Chondrocyte (in vitro differentiated cells): ENCODE data around the gene RAPSN. TPM values are rescaled to one million over a fixed set of nuclear protein-coding genes. Genes with fewer than 3 reads are reported as not detected.
A peak's percentile ranks its signal among the peaks of the same experiment; 100 is the strongest.

ENCODE experiments used
- DNase-seq: peaks from one replicate; pipeline ENCODE4 v3.0.0; 2021; ENCODE audit warnings: mixed read lengths, low spot score
- H3K27ac Mint-ChIP-seq: one replicate; pipeline ENCODE4 v1.8.0; 2021; ENCODE audit warnings: mild to moderate bottlenecking, moderate library complexity, mixed read lengths; ENCODE audit not compliant: unreplicated experiment
- H3K27me3 Mint-ChIP-seq: 2 replicates; pipeline ENCODE4 v1.8.0; 2021; ENCODE audit warnings: low read depth, mixed read lengths
- H3K36me3 Mint-ChIP-seq: 2 replicates; pipeline ENCODE4 v1.8.0; 2021; ENCODE audit warnings: low read depth, mixed read lengths
- H3K4me1 Mint-ChIP-seq: 2 replicates; pipeline ENCODE4 v1.8.0; 2021; ENCODE audit warnings: low read depth, mild to moderate bottlenecking, mixed read lengths
- H3K4me3 Mint-ChIP-seq: one replicate; pipeline ENCODE4 v1.8.0; 2021; ENCODE audit warnings: mild to moderate bottlenecking, moderate library complexity, mixed read lengths; ENCODE audit not compliant: unreplicated experiment
- H3K9me3 Mint-ChIP-seq: 2 replicates; pipeline ENCODE4 v1.8.0; 2021; ENCODE audit warnings: low read depth, mixed read lengths
- CTCF ChIP-seq: fragments of 200-600 bp; sonication (generic); IDR thresholded peaks from 2 replicates; pipeline ENCODE4 v1.5.0; 2021; ENCODE audit warnings: antibody characterized with exemption, mild to moderate bottlenecking, moderate library complexity
- total RNA-seq: library from RNA; stranded (reverse); gene quantifications from 3 replicates; pipeline ENCODE4 v1.2.1, GENCODE V29; 2021

The RAPSN gene
- total RNA-seq, 1 donor from 2014 or later, result 0.35 TPM

- TF ChIP-seq CTCF, result no peak
- no peak for DNase-seq
- Mint-ChIP-seq H3K27ac (peak overlapping the region; percentile 18), H3K27me3 (no peaks in the 10 kb centered on the region), H3K4me1 (peaks cover 38% of the 10 kb centered on the region), H3K36me3 (peaks cover 39% of the 10 kb centered on the region), H3K9me3 (no peaks in the 10 kb centered on the region), H3K4me3 (no peak overlapping the region)
Measured at GRCh38 chr11:47470671-47471070, 21.7 kb upstream of the RAPSN start.

GRCh38 chr11:47469361-47470179 lies 20.6 kb upstream of the RAPSN start:
- peaks cover 32% of the 10 kb centered on the region for H3K36me3 Mint-ChIP-seq
- no peak overlapping the region for H3K4me3 Mint-ChIP-seq
- DNase-seq, result no peak
- no peaks in the 10 kb centered on the region for H3K9me3 Mint-ChIP-seq
- no peaks in the 10 kb centered on the region for H3K27me3 Mint-ChIP-seq
- TF ChIP-seq CTCF, result no peak
- H3K4me1 Mint-ChIP-seq, result peaks cover 44% of the 10 kb centered on the region
- peak overlapping the region; percentile 77 for H3K27ac Mint-ChIP-seq

GRCh38 chr11:47468598-47469214 lies 19.8 kb upstream of the RAPSN start:
- H3K36me3 Mint-ChIP-seq, result peaks cover 28% of the 10 kb centered on the region
- H3K4me1 Mint-ChIP-seq, result peaks cover 44% of the 10 kb centered on the region
- no peak overlapping the region for H3K4me3 Mint-ChIP-seq
- no peaks in the 10 kb centered on the region for H3K27me3 Mint-ChIP-seq
- peak overlapping the region; percentile 2 for H3K27ac Mint-ChIP-seq
- DNase-seq, result no peak
- H3K9me3 Mint-ChIP-seq, result no peaks in the 10 kb centered on the region
- TF ChIP-seq CTCF, result no peak

- Mint-ChIP-seq H3K27ac (no peak overlapping the region), H3K9me3 (no peaks in the 10 kb centered on the region), H3K4me3 (no peak overlapping the region), H3K4me1 (peaks cover 44% of the 10 kb centered on the region), H3K36me3 (peaks cover 18% of the 10 kb centered on the region), H3K27me3 (no peaks in the 10 kb centered on the region)
- peak; percentile 43 for DNase-seq
- TF ChIP-seq CTCF, result no peak
Measured at GRCh38 chr11:47467357-47467756, 18.4 kb upstream of the RAPSN start.

- no peaks in the 10 kb centered on the region for H3K27me3 Mint-ChIP-seq
- peaks cover 18% of the 10 kb centered on the region for H3K36me3 Mint-ChIP-seq
- H3K27ac Mint-ChIP-seq, result peak overlapping the region; percentile 82
- peaks cover 44% of the 10 kb centered on the region for H3K4me1 Mint-ChIP-seq
- H3K9me3 Mint-ChIP-seq, result no peaks in the 10 kb centered on the region
- TF ChIP-seq CTCF, result no peak
- DNase-seq, result peak; percentile 75
- no peak overlapping the region for H3K4me3 Mint-ChIP-seq
Measured at GRCh38 chr11:47466701-47467250, 17.8 kb upstream of the RAPSN start.
